ENCODE measurements around the gene RBM17.
"Not testable (repeated sequence)": the region's sequence is repeated elsewhere in the genome, so short reads cannot be mapped to it uniquely, and the experiment has no call there.

RBM17 gene

DNA sequence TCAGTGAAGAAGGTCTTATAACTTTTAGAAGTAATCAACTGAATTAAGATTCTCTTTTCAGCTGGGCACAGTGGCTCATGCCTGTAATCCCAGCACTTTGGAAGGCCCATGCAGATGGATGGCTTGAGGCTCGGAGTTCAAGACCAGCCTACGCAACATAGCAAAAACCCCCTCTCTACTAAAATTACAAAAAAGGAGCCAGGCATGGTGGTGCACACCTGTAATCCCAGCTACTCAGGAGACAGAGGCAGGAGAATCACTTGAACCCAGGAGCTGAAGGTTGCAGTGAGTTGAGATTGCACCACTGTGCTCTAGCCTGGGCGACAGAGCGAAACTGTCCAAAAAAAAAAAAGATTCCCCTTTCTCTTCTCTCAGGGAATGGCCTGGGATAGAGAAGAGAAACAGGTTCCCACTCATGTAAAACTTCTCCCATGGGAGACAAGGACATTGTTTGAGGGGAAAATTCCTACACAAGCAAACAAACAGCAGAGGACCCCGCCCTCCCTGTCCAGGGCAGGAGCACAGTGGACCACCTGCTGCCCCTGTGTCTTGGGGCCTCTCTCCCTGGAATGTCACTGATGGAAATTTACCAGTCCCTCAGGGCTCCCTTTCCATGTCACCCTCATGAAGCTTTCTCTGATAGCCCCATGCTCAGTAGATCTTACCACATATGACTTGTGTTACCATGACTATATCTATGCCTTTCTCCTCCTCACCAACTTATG, 32.3 kb upstream of the RBM17 start:
- DNase-seq (ENCODE audit: low spot score) = no peak

DNA sequence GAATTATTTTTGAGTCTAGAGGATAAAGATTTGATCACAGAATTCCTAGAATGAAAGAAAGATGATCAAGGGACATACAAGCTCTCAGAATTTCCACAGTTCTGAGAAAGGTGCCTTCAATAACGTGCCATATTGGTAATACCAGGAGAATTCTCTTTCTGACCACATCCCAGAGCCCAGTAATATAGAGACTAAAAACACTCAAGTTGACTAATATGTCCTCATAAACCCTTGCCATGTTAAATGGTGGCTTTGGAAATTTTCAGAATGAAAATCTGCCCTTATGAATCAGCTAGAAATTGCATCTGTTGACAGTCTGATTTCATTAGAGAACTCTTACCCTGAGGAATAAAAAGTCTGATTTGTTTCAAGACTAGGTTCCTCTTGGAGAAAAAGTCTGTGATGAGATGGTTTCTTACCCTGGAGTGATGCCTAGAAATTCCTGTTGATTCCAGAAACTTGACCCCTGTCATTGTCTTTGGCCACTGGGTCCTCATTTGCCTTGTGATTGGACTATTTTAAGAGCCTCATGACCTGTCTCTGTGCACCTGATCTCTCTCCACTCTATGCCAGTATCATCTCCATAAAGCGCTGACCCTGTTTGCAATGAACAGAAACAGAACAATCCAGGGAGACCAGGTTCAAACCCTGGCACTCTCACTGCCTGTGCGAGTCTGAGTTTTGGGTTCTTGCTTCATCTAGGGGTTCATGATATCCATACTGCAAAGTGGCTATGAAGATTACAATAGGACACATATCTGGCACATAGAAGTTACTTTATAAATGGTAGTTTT, 30.0 kb upstream of the RBM17 start:
- peak; percentile 74 for DNase-seq (ENCODE audit: low spot score)

DNA sequence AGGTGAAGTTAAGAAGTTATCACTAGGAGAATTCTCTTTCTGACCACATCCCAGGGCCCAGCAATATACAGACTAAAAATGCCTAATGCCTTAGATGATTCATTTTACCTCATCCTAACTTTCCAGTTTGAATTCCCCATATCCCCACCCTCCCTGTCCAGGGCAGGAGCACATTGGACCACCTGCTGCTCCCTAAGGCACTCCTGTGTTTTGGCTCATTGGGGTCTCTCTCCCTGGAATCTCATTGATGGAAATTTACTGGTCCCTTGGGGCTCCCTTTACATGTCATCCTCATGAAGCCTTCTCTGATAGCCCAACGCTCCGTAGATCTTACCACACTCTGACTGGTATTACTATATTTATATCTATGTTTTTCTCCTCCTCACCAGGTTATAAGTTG, 29.3 kb upstream of the RBM17 start:
- DNase-seq (ENCODE audit: low spot score) = no peak

DNA sequence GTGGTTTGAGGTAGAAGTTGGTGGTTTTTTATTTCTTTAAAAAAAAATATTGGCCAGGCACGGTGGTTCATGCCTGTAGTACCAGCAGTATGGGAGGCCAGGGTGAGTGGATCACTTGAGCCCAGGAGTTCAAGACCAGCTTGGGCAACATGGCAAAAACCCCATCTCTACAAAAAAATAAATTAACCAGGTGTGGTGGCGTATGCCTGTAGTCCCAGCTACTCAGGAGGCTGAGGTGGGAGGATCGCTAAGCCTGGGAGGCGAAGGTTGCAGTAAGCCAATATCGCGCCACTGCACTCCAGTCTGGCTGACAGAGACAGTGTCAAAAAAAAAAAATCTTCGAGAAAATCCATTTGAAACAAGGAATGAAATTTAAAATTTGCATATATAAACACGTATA, 27.8 kb upstream of the RBM17 start:
- DNase-seq (ENCODE audit: low spot score) = no peak

DNA sequence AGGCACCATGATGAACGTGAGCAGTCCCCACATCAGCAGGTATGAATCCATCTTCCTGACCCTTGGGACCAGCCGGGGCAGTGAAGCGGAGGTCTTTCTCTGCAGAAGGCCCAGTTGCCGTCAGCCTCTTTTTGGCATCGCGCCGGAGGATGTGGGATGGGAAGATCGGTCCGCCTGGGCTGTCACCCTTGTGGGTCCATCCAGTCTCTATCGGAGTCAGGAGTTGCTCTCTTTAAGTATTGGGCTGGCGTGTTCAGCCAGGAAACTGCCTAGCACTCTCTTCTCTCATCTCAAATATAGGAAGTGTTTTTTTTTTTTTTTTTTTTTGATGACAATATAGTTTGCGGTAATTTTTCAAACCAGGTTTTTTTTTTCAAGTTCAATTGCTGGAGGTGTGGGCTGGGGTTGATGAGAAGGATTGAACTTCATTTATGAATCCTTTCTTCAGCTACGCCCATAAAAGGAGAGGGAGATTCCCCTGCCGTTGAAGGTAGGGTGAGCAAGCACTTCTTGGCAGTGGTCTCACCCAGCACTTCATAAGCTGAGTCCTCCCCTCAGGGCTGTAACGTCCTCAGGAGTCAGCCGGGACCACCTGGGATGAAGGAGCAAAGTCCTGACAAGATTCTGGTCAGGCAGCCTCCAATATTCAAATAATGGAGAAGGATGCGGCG, 26.6 kb upstream of the RBM17 start, which contains the start of gene IL2RA:
IL2RA (minus strand) TSS at position 267 of the 671 bp plus-strand sequence; CDS start at position 51, 216 bp downstream.
- peak; percentile 77 for DNase-seq (ENCODE audit: low spot score)

DNA sequence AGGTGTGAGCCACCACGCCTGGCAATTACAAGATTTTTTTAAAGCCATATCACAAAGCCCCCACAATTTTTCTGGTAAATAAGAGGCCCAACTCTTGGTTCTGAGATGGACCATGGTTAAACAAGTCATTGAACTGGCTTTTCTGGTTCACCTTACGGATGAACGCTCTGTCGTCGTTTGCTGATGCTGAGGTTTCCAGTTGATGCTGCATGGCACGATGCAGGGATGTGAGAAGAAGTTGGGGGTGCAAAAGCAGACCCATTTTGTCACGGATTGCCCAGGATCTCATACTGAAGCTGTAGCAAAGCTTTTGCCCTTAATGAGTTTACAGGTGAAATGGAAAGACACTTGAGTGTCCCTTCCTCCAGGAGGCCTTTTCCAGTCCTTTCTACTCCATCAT, 24.7 kb upstream of the RBM17 start:
- DNase-seq (ENCODE audit: low spot score) = no peak

DNA sequence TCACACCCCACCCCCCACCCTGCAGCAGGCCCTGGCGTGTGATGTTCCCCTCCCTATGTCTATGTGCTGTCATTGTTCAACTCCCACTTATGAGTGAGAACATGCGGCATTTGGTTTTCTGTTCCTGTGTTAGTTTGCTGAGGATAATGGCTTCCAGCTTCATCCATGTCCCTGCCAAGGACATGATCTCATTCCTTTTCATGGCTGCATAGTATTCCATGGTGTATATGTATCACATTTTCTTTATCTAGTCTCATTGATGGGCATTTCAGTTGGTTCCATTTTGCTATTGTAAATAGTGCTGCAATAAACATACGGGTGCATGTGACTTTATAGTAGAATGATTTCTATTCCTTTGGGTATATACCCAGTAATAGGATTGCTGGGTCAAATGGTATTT, 24.1 kb upstream of the RBM17 start:
- not testable (repeated sequence) for DNase-seq (ENCODE audit: low spot score)

DNA sequence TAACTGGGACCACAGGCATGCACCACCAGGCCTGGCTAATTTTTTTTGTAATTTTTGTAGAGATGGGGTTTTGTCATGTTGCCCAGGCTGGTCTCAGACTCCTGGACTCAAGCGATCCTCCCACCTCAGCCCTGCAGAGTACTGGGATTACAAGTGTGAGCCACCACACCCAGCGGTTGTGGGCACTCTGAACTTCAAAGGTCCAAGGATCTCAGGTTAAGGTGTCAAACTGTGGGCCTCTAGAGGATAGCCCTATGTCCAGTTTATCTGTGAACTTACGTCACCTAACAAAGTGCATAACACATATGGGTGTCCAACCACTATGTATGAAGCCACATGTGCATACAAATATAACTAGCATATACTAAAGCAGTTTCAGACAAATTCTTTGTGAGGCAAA, 23.4 kb upstream of the RBM17 start:
- no peak for DNase-seq (ENCODE audit: low spot score)

DNA sequence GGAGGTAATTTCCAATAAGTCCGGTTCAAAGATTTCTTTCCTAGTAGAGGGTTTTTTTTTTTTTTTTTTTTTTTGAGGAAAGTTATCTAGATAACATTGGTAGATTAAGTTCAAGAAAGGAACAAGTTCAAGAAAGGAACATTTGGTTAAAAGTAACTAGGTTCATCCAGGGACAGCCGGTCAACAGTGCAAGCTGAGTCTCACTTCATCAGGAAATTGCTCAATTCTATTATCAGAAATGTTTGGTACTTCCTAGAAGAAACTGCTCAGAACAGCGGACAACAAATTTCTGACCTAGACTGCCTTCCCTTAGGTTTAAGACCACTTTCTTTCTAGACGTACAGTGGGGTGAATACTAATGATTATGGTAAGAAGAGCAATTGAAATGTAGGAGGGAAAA, 23.0 kb upstream of the RBM17 start:
- no peak for DNase-seq (ENCODE audit: low spot score)

DNA sequence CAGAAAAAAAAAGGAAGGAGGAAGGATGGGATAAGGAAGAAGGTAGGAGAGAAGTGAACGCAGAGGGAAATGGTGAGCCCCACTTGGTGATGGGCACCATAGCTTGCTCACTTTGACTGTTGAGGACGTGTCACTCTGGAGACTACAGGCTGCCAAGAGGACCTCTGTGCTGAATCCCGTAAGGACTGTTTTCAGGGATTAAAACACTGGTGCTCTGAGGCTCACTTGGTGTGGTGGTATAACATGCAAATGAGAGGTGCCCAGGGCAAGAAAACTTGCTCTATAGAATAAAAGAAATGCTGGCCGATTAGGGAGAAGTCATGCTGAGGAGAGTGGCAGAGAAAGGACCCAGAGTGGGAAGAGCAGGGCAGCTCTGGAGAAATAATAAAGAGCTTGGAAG, 21.4 kb upstream of the RBM17 start:
- no peak for DNase-seq (ENCODE audit: low spot score)

DNA sequence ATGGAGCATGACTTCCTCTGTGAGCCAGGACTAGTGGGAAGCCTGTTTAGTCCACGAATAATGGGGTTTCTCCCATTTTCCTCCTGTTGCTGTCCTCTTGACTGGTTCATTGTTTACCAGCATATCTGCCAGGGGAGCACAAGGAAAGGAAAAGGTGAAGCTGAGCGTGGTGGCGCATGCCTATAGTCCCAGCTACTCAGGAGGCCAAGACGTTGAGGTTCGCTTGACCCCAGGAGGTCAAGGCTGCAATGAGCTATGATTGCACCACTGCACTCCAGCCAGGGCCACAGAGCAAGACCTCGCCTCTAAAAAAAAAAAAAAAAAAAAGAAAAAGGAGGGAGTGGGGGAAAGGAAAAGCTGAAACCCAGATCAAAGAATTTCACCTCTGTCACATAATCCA, 20.8 kb upstream of the RBM17 start:
- no peak for DNase-seq (ENCODE audit: low spot score)

DNA sequence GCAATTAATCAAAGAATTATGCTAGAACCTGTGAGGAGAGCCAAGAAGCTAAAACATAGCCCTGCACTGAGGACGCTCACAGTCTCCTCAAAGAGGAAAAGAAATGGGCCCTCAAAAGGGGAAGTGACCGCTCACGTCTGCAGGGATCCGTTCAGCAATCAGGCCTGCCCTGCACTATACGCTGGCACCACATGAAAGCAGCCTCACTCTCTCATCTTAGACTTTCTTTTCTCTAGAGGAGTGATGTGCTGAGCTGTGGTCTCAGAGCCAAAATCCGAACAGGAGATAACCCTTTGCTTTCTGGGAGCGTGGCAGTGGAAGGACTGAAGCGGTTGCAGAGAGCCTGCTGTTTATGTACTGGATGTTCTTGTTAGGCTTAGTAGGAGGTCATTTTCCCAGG, 20.4 kb upstream of the RBM17 start:
- no peak for DNase-seq (ENCODE audit: low spot score)

DNA sequence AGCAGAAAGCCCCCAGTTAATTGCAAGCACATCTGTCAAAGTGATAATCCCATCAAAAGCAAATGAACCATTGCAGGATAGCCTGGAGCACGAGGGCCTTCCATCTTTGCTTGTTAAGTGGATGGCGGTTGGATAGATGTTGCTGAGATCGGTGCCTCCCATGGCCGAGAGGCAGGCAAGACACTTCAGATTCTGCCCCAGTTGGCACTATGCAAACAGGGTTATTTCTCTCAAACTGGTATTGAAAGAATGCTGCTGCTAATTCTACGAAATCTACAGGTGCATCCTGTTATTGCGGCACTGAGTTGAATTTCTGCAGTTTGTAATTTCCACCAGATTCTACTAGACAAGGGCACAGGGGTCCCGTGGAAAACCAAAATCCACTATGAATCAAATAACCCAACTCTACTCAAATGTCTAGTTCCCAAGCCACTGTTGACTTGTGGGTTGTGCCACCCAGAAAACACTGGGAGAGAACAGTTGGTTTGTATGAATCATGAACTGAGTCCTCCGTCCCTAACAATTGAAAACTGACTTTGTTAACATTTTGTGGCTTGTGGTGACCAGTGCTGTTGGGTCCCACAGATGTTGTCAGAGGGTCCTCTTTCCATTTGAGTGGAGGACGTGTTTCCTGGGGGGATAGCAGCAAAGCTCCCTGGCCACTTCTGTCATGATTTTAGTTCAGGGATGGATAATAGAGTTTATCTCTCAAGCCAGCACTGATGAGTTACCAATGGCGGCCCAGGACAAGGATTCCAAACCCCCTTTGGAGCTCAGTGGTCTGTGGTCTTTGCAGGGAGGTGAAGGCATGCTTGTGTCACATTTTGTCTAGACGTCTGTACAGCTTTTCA, 19.5 kb upstream of the RBM17 start:
- DNase-seq (ENCODE audit: low spot score) = peak; percentile 54

DNA sequence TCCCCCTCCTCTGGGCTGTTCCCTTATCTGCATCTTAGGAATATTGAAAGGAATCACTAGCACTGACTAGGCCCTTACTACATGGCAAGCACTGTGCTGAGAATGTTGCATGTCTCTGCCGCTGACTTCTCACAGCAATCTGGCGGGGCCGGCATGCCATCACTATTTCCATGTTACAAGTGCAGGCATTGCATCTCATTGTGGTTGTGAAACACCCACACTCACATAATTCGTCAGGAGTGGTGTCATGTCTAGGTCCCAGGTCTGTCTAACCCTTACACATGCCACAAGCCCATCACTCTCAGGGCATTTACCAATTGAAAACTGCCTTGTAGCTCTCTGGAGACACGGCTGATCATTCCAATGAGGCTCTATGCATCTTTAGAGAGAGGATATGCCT, 18.2 kb upstream of the RBM17 start:
- DNase-seq (ENCODE audit: low spot score) = no peak

DNA sequence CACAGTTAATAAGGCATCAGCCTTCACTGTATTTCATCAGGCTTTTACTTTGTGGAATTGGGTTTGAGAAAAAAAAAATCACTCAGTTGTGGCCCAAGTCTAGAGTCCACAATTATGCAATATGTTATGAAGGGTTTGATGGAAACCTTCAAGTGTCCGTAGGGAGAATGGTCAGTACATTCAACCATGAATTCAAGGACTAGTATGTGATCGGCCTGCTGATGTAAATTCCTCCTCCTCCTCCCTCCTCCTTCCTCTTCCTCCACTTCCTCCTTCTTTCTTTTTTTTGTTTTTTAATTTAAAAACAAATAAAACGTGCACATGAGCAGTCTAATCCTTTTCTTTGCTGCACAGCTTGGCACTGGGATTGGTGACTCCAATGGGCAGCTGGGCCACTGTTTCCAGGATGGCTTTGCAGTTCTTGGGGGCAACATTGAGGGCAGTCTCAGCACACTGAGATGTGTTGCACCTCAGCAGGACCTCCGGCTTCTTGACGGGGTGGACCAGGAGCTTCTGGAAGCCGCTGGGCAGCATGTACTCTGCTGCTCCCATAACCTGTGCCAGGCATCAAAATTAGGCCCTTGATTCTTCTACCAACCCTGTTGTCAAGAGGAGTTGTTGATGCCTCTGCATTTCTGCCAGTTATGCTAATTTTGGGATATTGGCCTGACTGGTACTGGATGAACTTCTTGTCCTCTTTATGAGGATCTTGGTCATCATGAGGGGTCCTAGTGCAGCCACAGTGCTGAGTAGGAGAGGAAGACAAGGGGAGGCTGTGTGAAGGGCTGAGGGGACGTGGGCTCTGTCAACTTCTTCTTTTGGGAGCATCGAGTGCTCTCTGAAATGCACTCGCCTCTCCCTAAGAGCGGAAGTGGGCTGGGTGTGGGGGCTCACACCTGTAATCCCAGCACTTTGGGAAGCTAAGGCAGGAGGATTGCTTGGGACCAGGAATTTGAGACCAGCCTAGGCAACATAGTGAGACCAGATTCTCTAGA, 17.4 kb upstream of the RBM17 start:
- DNase-seq (ENCODE audit: low spot score) = no peak

DNA sequence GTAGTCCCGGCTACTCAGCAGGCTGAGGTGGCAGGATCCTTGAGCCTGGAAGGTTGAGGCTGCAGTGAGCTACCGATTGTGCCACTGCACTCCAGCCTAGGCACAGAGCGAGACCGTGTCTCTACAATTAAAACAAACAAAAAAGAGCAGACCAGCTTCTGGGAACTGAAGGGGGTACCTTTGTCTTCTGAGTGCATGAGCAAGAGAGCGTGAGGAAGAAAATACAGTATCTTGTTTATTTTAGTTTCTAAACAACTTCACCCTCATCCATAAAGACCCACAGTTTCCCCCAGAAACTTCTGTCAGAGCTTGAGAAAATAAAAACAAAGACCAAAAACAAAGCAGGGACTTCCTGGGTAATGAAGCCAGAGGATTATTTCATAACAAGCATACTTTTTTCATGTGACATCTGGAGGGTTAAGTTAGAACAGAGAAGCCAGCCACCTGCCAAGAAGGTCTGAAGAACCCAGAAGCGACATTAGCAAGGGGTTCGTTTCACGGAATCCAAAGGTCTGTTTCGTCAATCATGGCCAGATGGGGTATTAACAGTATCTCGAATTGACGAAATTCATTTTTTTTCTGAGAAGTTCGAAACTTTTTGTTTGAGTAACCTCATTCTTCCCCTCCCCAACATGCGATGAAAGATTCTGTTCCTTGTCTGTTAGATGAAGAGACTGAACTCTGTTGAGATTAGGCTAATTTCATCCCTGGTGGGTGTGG, 16.5 kb upstream of the RBM17 start:
- peak; percentile 63 for DNase-seq (ENCODE audit: low spot score)

DNA sequence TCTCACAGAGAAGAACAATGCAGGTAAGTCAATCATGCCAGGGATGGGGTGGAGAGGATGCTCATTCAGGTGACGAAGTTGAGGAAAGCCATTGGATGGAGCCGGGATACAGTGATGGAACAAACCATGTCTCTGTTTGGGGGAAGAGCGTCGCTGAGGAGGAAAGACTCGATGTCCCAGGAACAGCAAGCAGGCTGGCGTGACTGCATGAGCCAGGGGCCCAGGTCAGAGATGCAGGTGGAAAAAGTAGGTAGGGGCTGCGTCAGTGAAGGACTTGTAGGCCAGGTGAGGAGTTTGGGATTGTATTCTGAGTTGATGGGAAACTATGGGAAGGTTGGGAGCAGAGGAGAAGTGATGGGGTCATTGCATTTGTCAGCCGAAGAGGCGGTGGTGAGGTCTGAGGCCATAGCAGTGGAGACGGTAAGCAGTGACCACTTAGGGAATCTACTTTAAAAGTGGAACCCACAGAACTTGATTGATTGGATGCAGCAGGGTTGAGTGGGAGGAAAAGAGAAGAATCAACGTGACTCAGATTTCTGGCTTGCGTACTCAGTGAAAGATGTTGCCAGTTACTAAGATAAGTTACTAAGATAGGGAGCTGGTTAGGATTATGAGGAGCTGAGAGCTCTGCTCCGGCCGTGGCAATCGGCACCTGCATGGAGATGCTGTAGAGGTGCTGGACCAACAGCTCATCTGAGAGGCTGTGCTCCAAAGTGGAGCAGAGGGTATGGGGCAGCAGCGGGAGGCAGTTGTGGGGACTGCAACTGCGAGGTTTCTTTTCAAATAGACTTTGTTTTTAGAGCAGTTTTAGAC, 14.1 kb upstream of the RBM17 start:
- no peak for DNase-seq (ENCODE audit: low spot score)

DNA sequence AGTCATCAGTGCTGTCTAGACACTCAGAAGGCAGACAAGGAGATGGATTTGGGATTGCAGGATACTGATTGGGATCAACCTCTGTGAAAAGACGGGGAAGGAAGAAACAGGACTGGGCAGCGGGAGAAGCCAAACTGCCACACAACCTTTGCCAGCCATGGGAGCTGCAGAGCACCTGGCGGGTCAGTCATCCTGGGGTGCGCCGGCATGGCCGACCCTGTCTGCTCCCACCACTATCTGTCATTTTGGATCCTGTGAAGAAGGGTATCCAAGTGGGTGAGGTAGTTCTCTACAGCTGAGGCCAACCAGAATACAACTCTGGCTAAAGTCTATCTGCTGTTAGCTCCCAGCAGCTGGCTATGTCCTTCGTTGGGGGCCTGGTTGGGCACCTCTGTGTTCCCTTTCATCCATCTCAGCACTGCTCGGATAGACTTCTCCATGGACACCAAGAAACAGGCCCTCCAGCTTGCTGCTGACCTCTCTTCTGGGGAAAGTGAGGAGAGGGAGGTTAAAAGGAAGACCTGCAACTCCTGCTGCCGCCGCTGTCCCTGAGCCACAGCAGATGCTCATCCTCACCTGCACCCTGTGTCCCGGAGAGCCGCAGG, 11.7 kb upstream of the RBM17 start:
- DNase-seq (ENCODE audit: low spot score) = no peak

DNA sequence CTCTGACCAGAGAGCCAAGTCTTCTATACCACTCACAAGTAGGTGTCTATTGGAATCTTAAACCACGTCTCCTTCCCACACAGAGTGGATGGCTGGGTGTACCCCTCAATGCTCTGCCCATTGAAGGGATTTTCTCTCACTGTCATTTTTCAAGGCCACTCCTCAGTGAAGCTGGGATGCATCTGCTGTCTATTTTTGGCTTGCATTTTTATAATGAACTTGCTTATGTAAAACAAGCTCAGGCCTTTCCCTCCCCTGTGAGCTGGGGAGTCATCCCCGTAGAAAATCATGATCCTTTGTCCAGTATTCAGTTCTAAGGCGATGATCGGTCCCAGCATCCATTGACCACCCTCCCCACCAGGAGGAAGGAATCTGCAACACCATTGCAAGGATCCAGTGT, 9.8 kb upstream of the RBM17 start:
- no peak for DNase-seq (ENCODE audit: low spot score)

Measured in CD4-positive, alpha-beta T cell treated with Interleukin-15 for 4 hours (primary cell).